Measurements from ENCODE around the gene NID1. TPM values are rescaled to one million over a fixed set of nuclear protein-coding genes. Genes with fewer than 3 reads are reported as not detected.

NID1 gene
- total and polyA plus RNA-seq, 7 donors, result 12.0 to 31.8 (median 22.2) TPM

DNA sequence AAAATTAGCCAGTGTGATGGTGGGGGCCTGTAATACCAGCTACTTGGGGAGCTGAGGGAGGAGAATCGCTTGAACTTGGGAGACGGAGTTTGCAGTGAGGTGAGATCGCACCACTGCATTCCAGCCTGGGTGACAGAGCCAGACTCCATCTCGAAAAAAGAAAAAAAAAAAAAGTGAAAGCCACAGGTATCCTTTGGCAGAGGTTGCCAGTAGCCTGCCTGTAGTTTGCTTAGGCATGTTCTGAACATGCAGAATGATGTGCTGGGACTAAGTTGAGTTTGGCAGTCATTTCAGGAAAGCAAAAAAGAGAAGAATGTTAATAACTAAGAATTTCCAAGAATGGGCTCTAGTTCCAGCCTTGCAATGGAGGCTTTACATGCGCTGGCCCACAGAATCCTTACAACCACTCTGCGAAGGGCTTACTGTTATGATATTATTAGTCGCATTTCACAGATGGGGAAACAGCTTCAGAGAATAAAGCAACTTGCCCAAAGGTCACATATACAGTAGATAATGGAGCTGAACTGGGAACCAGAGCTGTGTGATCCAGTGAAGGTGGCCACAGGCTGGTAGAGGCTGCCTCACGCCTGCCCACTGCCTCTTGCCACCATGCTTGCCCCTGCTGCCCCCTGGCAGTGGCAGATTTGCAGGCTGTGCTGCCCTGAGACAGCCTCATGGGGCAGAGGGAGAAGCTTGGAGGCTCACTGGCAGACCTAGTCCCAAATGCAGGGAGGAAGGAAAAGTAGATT lies 131.7 kb downstream of the NID1 start:
- ATAC-seq (no peak), DNase-seq (no peak)
- TF ChIP-seq, protein P1, sequence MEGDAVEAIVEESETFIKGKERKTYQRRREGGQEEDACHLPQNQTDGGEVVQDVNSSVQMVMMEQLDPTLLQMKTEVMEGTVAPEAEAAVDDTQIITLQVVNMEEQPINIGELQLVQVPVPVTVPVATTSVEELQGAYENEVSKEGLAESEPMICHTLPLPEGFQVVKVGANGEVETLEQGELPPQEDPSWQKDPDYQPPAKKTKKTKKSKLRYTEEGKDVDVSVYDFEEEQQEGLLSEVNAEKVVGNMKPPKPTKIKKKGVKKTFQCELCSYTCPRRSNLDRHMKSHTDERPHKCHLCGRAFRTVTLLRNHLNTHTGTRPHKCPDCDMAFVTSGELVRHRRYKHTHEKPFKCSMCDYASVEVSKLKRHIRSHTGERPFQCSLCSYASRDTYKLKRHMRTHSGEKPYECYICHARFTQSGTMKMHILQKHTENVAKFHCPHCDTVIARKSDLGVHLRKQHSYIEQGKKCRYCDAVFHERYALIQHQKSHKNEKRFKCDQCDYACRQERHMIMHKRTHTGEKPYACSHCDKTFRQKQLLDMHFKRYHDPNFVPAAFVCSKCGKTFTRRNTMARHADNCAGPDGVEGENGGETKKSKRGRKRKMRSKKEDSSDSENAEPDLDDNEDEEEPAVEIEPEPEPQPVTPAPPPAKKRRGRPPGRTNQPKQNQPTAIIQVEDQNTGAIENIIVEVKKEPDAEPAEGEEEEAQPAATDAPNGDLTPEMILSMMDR (IDR thresholded peaks at IDR 0.05), result no peak
- Histone ChIP-seq H3K27ac (no peak overlapping the region), H3K27me3 (ENCODE audit: insufficient read depth in 3 of 3, low read length in 2 of 3) (peaks cover 0 to 3% (median 0%) of the 10 kb centered on the region in 3 donors), H3K4me3 (no peak overlapping the region), H3K36me3 (ENCODE audit: insufficient read depth in 1 of 2, low read depth in 1 of 2) (no peaks in the 10 kb centered on the region), H3K9me3 (no peaks in the 10 kb centered on the region), H3K4me1 (no peaks in the 10 kb centered on the region)
- 83 to 89% (median 86%) methylated on average over 8 of the region's 8 CpGs for WGBS, 3 donors
- intact Hi-C loops (cut with DNase I), result no loop called here

DNA sequence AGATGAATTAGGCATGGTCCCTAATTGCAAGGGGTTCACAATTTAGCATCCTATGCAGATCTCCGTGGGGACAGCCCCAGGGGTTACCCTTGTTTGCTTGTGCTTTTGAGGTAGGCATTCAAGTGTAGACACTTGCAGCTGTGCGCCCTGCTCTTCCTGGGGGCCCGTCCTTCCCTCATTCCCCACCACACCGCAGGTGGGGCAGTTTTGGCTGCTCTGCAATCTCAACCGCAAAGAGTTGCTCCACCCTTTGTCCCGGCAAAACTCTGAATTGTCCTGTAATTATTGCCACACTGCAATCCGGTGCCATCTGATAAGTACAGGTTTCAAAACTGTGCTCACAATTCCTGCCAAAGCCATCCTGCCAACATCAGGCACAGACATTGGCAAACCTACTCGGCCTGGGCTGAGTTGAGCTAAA lies 132.8 kb downstream of the NID1 start:
- ATAC-seq (peak in 1 of 4 donors; percentile 42), DNase-seq (no peak)
- peaks cover 0 to 3% (median 0%) of the 10 kb centered on the region in 3 donors for H3K27me3 ChIP-seq (ENCODE audit: insufficient read depth in 3 of 3, low read length in 2 of 3)
- TF ChIP-seq, protein P1 (IDR thresholded peaks at IDR 0.05), result no peak
- no peak overlapping the region for H3K27ac ChIP-seq
- no peaks in the 10 kb centered on the region for H3K36me3 ChIP-seq (ENCODE audit: insufficient read depth in 1 of 2, low read depth in 1 of 2)
- H3K4me3 ChIP-seq, result no peak overlapping the region
- H3K4me1 ChIP-seq, result no peaks in the 10 kb centered on the region
- 44 to 53% (median 48%) methylated on average over 8 of the region's 8 CpGs for WGBS, 3 donors
- H3K9me3 ChIP-seq, result no peaks in the 10 kb centered on the region
- intact Hi-C loops (cut with DNase I), result no loop called here

DNA sequence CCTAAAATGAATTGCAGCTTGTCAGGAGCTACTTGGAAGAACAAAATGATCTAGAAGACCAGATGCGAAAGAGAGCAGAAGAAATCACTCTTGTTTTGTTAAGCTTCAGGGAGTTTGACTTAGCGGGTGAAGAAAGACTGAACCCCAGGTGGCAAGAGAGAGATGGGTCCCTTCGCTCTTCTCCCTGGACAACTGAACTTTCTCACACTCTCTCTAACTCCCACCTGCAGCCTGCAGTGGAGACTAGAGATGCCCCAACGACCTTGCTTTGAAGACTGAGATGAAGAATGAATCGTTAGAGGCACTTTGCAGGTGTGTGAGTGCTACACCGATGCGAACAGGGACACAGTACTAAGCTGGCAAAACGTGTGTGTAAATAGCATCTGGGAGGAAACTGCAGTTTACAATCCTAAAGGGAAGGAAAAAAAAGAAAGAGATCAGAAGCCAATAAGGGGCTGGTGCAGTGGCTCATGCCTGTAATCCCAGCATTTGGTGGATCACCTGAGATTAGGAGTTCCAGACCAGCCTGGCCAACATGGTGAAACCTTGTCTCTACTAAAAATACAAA lies 133.6 kb downstream of the NID1 start:
- intact Hi-C loops (cut with DNase I), result no loop called here
- TF ChIP-seq, protein P1 (IDR thresholded peaks at IDR 0.05), result no peak
- 64 to 66% (median 65%) methylated on average over 8 of the region's 8 CpGs for WGBS, 3 donors

DNA sequence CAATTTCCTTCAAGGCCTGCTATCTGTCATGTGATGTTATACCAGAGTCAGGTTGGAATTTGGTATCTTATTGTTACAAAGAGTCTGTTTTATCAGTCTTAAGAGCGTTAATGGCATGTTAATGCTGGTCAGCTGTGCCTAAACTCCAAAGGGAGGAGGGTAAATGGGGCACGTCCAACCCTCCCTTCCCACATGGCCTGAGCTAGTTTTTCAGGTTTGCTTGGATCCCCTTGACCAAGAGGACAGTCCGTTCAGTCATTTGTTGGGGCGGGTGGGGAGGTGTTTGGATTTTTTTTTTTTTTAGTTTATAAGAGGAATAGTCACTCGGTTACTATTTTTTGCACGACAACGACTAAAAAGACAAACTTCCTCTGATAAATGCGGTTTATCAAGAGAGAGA lies 134.3 kb downstream of the NID1 start:
- Histone ChIP-seq H3K4me3 (no peak overlapping the region), H3K9me3 (no peaks in the 10 kb centered on the region), H3K4me1 (no peaks in the 10 kb centered on the region), H3K27me3 (ENCODE audit: insufficient read depth in 3 of 3, low read length in 2 of 3) (no peaks in the 10 kb centered on the region), H3K27ac (no peak overlapping the region), H3K36me3 (ENCODE audit: insufficient read depth in 1 of 2, low read depth in 1 of 2) (no peaks in the 10 kb centered on the region)
- TF ChIP-seq, protein P1 (IDR thresholded peaks at IDR 0.05), result no peak
- intact Hi-C loops (cut with DNase I), result no loop called here
- ATAC-seq (no peak), DNase-seq (no peak)
- 84 to 86% (median 85%) methylated on average over 8 of the region's 8 CpGs for WGBS, 3 donors

More for the DNA sequence above, 133.6 kb downstream of the NID1 start:
- H3K27ac ChIP-seq, result no peak overlapping the region
- no peaks in the 10 kb centered on the region for H3K4me1 ChIP-seq
- H3K9me3 ChIP-seq, result no peaks in the 10 kb centered on the region
- H3K4me3 ChIP-seq, result no peak overlapping the region
- peaks cover 0 to 2% (median 0%) of the 10 kb centered on the region in 3 donors for H3K27me3 ChIP-seq (ENCODE audit: insufficient read depth in 3 of 3, low read length in 2 of 3)
- ATAC-seq (no peak), DNase-seq (no peak)
- H3K36me3 ChIP-seq (ENCODE audit: insufficient read depth in 1 of 2, low read depth in 1 of 2), result no peaks in the 10 kb centered on the region

All from psoas muscle (tissue), 8 donors.